Cardiac fibroblast (primary cell): Measurements from ENCODE around the gene C7orf25.

Source experiments
- DNase-seq, 2 donors: peaks; one replicate each; pipeline versions ENCODE4 v3.0.0 to v3.0.0-alpha.2; 2010; ENCODE audit warnings: low read depth in 2 of 2
- H3K4me3 ChIP-seq, 2 donors: replicated peaks in 1 of 2; 1 replicate in 1 of 2; 2 replicates in 1 of 2; pipeline ENCODE4 v1.5.1; 2011; ENCODE audit warnings: low read depth in 2 of 2, low read length in 2 of 2, mild to moderate bottlenecking in 2 of 2, moderate library complexity in 1 of 2
- TF ChIP-seq, protein P1 (sequence below): IDR thresholded peaks from one replicate; pipeline ENCODE4 v1.5.1; 2011; ENCODE audit warnings: low read depth, mild to moderate bottlenecking, low read length, inconsistent platforms

C7orf25 gene

DNA sequence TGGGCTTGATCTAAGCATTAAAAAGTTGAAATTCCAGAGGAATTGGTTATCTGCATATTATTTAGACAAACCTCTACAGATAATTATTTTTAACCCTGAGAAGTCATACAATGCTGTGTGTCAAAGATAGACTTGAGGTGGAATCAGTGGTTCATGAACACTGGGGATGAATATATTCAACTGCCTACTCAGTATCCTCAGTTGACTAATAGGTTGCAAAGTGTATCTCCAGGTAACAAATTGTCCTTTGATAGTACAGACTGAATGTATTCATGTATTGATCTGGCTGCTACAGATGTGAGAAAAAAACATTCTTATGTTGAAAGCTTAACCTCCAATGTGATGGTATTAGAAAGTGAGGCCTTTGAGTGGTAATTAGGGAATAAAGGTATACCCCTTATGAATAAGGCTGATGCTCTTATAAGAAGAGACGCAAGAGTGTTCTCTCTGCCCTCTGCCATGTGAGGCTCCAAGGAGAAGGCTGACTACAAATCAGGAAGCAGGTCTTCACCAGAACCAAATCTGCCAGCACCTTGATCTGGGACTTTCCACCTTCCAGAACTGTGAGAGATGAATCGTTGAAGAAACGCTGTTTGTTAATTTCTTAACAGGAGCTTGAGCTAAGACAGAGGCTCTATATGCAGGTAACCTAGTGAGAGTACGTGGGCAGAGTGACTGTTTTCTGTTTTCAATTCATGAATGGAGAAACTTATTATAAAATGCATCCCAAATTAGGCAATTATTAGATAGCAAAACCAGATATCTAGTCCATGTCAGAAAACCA, 27.8 kb upstream of the C7orf25 start:
- no peak for DNase-seq
- TF ChIP-seq, protein P1, sequence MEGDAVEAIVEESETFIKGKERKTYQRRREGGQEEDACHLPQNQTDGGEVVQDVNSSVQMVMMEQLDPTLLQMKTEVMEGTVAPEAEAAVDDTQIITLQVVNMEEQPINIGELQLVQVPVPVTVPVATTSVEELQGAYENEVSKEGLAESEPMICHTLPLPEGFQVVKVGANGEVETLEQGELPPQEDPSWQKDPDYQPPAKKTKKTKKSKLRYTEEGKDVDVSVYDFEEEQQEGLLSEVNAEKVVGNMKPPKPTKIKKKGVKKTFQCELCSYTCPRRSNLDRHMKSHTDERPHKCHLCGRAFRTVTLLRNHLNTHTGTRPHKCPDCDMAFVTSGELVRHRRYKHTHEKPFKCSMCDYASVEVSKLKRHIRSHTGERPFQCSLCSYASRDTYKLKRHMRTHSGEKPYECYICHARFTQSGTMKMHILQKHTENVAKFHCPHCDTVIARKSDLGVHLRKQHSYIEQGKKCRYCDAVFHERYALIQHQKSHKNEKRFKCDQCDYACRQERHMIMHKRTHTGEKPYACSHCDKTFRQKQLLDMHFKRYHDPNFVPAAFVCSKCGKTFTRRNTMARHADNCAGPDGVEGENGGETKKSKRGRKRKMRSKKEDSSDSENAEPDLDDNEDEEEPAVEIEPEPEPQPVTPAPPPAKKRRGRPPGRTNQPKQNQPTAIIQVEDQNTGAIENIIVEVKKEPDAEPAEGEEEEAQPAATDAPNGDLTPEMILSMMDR = no peak

GRCh38 chr7:42935861-42936260, 24.0 kb upstream of the C7orf25 start:
- no peak for DNase-seq
- TF ChIP-seq, protein P1 = no peak
- H3K4me3 ChIP-seq = no peak overlapping the region

More for the DNA sequence above, 27.8 kb upstream of the C7orf25 start:
- no peak overlapping the region for H3K4me3 ChIP-seq

GRCh38 chr7:42934291-42934690, 22.4 kb upstream of the C7orf25 start:
- TF ChIP-seq, protein P1 = no peak
- no peak for DNase-seq
- no peak overlapping the region for H3K4me3 ChIP-seq

DNA sequence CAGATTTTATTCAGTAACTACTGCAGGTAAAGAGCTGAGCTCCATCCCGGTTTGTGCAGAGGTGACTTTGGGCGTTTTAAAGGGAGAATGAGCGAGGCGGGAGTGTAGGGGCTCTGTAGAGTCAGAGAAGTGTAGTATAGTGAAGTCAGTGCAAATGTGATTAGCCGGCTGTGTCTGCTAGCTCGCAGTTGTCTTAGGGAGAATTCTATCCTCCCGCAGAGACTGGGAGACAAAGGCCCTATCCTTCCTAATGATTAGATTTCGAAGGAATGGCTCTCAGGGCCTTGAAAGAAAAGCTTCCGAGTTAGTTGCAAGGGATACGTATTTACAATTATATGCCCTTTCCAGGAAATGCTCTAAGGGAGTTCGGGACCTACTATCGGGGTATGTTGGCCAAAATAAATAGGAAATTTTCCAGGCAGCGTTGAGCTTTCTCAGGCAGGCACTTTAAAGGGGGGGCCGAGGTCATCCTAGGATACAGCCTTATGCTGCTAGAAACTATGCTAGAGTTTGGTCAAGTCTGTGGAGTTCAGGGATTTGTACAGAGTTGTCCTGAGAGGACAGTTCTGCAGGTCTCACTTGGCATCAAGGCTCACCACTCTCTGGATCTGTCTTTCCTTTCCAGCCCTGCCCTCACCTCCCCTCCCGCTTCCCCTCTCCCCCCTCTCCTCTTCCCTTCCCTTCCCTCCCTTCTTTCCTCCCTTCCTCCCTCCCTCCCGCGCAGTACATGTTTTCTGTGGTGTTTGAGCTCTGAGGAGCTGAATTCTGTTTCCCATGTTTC, 21.1 kb upstream of the C7orf25 start:
- TF ChIP-seq, protein P1 = no peak
- DNase-seq = peak; percentile 37 to 77
- H3K4me3 ChIP-seq = peak overlapping the region; percentile 92 to 96

GRCh38 chr7:42931834-42932651, 20.2 kb upstream of the C7orf25 start, which contains the start of the genes MRPL32 and PSMA2:
Gene MRPL32 (plus strand): TSS chr7:42932376. CDS start chr7:42932387, 11 bp downstream.
Gene PSMA2 (minus strand): TSS chr7:42932174. CDS start chr7:42932158, 16 bp downstream.
- TF ChIP-seq, protein P1 = no peak
- H3K4me3 ChIP-seq = peak within 1 kb of the TSS; percentile 92 to 96
- peak; percentile 98 for DNase-seq

DNA sequence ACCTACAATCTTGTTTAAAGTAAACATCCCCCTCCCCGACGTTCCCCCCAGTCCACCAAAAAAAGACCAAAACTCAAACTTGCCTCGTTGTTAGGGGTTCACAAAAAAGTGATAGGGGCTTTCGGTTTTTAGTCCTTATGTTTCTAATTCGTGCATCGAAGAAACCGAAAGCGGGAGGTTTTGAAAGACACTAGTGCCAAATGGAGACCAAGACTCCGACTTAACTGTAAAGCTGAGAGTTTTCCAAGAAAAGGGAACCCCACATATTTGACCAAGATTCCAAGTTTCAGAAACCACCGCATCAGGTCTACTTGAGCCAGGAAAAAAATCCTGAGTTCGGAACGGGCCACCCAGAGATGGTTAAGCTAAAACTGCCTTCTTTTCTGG, 19.6 kb upstream of the C7orf25 start:
- peak overlapping the region; percentile 92 to 96 for H3K4me3 ChIP-seq
- peak in 1 of 2 donors; percentile 24 for DNase-seq
- TF ChIP-seq, protein P1 = no peak
